Ureter (tissue), 1 donor: ENCODE measurements around the gene IL22RA2. TPM values are rescaled to one million over a fixed set of nuclear protein-coding genes. Genes with fewer than 3 reads are reported as not detected.

Experiments
- DNase-seq: peaks from one replicate; pipeline ENCODE4 v3.0.0-alpha.2; 2020; ENCODE audit warnings: low spot score
- total RNA-seq: library from RNA; stranded (reverse); gene quantifications from one replicate; pipeline ENCODE4 v1.2.4, GENCODE V29; 2023
- donor health status: DM: yes; HTN: yes; CAD: no.

Gene IL22RA2
- total RNA-seq, 1 donor from 2014 or later = not detected

GRCh38 chr6:137197684-137198645 is 24.5 kb upstream of the IL22RA2 start:
- no peak for DNase-seq

- no peak for DNase-seq
Observed at GRCh38 chr6:137193256-137194070, 20.0 kb upstream of the IL22RA2 start.

GRCh38 chr6:137192821-137193220 is 19.4 kb upstream of the IL22RA2 start:
- no peak for DNase-seq

- DNase-seq = no peak
Observed at GRCh38 chr6:137191670-137192069, 18.2 kb upstream of the IL22RA2 start.

- no peak for DNase-seq
Observed at GRCh38 chr6:137191236-137191635, 17.8 kb upstream of the IL22RA2 start.

GRCh38 chr6:137190583-137191094 is 17.2 kb upstream of the IL22RA2 start:
- DNase-seq = no peak

GRCh38 chr6:137188855-137189254 is 15.4 kb upstream of the IL22RA2 start:
- DNase-seq = no peak

- no peak for DNase-seq
Observed at GRCh38 chr6:137185290-137185689, 11.8 kb upstream of the IL22RA2 start.

GRCh38 chr6:137182654-137183073 is 9.2 kb upstream of the IL22RA2 start:
- no peak for DNase-seq

GRCh38 chr6:137181891-137182653 is 8.6 kb upstream of the IL22RA2 start:
- no peak for DNase-seq

GRCh38 chr6:137177611-137178010 is 4.2 kb upstream of the IL22RA2 start:
- DNase-seq = no peak

GRCh38 chr6:137176729-137177128 is 3.3 kb upstream of the IL22RA2 start:
- DNase-seq = no peak

GRCh38 chr6:137175868-137176245 is 2.4 kb upstream of the IL22RA2 start:
- no peak for DNase-seq

- DNase-seq = no peak
Observed at GRCh38 chr6:137175157-137175867, 1.9 kb upstream of the IL22RA2 start.

- no peak for DNase-seq
Observed at GRCh38 chr6:137172734-137173431, 561 bp downstream of the IL22RA2 start.

GRCh38 chr6:137171824-137172733 is 1.4 kb downstream of the IL22RA2 start:
- DNase-seq = no peak

- no peak for DNase-seq
Observed at GRCh38 chr6:137171053-137171374, 2.4 kb downstream of the IL22RA2 start.

GRCh38 chr6:137170266-137171052 is 3.0 kb downstream of the IL22RA2 start:
- DNase-seq = no peak
